Measurements from ENCODE around the gene DDB1.
A peak's percentile ranks its signal among the peaks of the same experiment; 100 is the strongest.

The DDB1 gene

DNA sequence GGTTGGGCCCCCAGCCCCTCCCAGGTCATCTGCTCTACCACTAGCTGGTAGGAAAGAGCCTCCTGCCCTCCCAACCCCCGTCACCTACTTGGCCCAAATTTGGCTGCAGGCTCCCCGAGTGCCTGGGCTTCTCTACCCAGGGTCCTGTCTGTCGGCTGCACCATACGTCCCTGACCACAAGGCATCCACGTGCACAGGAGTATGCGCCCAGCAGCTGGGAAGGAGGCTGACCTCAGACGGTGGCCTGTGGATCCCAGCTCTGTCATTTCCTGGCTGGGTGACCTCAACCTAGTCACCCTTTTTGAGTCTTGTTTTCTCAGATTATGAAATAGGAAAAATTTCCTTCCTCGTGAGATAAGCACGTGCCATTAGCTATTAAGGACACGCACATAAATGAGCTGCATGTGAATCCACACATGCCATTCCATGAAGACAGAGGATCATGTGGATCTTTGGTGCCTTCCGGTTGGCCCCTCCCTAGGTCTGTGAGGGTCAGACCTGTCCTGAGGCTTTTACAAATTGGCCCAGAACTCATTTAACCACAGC is 15.1 kb upstream of the DDB1 start:
- no peak overlapping the region for H3K27ac ChIP-seq (ENCODE audit: low read depth, low read length)
- H3K27me3 ChIP-seq (ENCODE audit: control insufficient read depth in 5 of 5, insufficient read depth in 4 of 5, low read length in 5 of 5) = no peaks in the 10 kb centered on the region
- no peak overlapping the region for H3K4me3 ChIP-seq (ENCODE audit: low read depth in 1 of 5, low read length in 5 of 5)
- H3K9ac ChIP-seq (ENCODE audit: low read length in 5 of 5) = no peak overlapping the region
- H3K9me3 ChIP-seq (ENCODE audit: control insufficient read depth in 5 of 5, low read length in 5 of 5) = no peaks in the 10 kb centered on the region
- peaks cover 0 to 12% (median 8%) of the 10 kb centered on the region in 5 donors for H3K4me1 ChIP-seq (ENCODE audit: control insufficient read depth in 5 of 5, insufficient read depth in 5 of 5, low read length in 5 of 5)
- H3K36me3 ChIP-seq (ENCODE audit: control insufficient read depth in 5 of 5, insufficient read depth in 5 of 5, low read length in 5 of 5) = peaks cover 0 to 89% (median 54%) of the 10 kb centered on the region in 5 donors

DNA sequence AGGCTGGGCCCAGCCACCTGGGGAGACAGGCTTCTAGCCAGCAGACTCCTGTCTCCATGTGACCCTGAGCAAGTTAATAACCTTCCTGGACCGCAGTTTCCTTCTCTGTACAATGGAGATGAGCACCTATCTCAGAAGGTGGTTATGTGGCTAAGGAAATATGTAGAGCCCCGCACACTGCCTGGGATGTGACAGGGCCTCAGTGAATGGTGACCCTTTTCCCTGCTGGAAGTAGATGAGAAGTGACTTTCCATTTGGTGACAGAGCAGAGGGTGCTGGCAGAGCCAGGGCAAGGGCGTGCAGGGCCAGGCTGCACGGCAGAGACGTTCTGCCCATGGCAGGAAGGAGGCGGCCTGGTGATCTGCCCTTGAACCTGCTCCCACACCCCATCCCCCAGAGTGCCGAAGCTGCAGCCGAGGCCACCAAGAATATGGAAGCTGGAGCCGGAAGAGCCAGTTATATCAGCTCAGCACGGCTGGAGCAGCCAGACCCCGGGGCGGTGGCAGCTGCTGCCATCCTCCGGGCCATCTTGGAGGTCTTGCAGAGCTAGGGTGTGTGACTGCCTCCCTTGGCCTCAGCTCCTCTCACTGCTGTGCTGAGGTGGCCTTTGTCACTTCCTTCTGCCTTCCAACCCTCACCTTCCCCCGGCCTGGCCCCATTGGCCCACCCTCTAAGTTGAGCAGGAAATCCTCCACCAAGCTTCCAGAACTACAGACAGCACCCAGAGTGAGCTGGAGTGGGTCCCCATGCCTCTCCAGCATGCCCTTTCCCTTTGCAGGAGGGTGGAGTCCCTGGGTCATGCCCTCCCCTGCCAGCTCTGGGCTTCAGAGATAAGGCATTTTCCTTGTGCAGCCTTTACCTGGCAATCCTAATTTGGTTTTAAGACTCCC is 13.3 kb upstream of the DDB1 start:
- Histone ChIP-seq H3K9me3 (ENCODE audit: control insufficient read depth in 5 of 5, low read length in 5 of 5) (no peaks in the 10 kb centered on the region), H3K4me3 (ENCODE audit: low read depth in 1 of 5, low read length in 5 of 5) (no peak overlapping the region), H3K4me1 (ENCODE audit: control insufficient read depth in 5 of 5, insufficient read depth in 5 of 5, low read length in 5 of 5) (peaks cover 0 to 8% (median 3%) of the 10 kb centered on the region in 5 donors), H3K27me3 (ENCODE audit: control insufficient read depth in 5 of 5, insufficient read depth in 4 of 5, low read length in 5 of 5) (no peaks in the 10 kb centered on the region), H3K9ac (ENCODE audit: low read length in 5 of 5) (no peak overlapping the region), H3K27ac (ENCODE audit: low read depth, low read length) (no peak overlapping the region), H3K36me3 (ENCODE audit: control insufficient read depth in 5 of 5, insufficient read depth in 5 of 5, low read length in 5 of 5) (peaks cover 0 to 88% (median 53%) of the 10 kb centered on the region in 5 donors)

DNA sequence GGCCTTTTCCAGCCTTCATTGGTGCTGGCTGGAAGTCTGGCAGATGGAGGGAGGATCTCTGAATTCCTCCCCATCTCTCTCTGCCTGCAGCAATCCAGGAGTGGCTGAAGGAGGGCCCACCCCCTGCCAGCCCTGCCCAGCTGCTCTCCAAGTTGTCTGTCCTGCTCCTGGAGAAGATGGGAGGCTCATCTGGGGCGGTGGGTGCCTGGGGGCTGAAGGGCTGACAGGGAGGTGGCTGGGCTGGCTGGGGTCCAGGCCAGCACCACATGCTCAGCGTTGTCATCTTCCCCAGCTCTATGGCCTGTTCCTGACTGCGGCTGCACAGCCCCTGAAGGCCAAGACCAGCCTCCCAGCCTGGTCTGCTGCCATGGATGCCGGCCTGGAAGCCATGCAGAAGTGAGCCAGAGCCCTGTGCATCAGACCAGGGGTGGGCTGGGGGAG is 12.3 kb upstream of the DDB1 start:
- Histone ChIP-seq H3K4me1 (ENCODE audit: control insufficient read depth in 5 of 5, insufficient read depth in 5 of 5, low read length in 5 of 5) (peaks cover 0 to 8% (median 3%) of the 10 kb centered on the region in 5 donors), H3K9ac (ENCODE audit: low read length in 5 of 5) (peak overlapping the region in 1 of 5 donors; percentile 10), H3K4me3 (ENCODE audit: low read depth in 1 of 5, low read length in 5 of 5) (no peak overlapping the region), H3K27ac (ENCODE audit: low read depth, low read length) (no peak overlapping the region), H3K27me3 (ENCODE audit: control insufficient read depth in 5 of 5, insufficient read depth in 4 of 5, low read length in 5 of 5) (no peaks in the 10 kb centered on the region), H3K9me3 (ENCODE audit: control insufficient read depth in 5 of 5, low read length in 5 of 5) (no peaks in the 10 kb centered on the region), H3K36me3 (ENCODE audit: control insufficient read depth in 5 of 5, insufficient read depth in 5 of 5, low read length in 5 of 5) (peaks cover 0 to 79% (median 44%) of the 10 kb centered on the region in 5 donors)

DNA sequence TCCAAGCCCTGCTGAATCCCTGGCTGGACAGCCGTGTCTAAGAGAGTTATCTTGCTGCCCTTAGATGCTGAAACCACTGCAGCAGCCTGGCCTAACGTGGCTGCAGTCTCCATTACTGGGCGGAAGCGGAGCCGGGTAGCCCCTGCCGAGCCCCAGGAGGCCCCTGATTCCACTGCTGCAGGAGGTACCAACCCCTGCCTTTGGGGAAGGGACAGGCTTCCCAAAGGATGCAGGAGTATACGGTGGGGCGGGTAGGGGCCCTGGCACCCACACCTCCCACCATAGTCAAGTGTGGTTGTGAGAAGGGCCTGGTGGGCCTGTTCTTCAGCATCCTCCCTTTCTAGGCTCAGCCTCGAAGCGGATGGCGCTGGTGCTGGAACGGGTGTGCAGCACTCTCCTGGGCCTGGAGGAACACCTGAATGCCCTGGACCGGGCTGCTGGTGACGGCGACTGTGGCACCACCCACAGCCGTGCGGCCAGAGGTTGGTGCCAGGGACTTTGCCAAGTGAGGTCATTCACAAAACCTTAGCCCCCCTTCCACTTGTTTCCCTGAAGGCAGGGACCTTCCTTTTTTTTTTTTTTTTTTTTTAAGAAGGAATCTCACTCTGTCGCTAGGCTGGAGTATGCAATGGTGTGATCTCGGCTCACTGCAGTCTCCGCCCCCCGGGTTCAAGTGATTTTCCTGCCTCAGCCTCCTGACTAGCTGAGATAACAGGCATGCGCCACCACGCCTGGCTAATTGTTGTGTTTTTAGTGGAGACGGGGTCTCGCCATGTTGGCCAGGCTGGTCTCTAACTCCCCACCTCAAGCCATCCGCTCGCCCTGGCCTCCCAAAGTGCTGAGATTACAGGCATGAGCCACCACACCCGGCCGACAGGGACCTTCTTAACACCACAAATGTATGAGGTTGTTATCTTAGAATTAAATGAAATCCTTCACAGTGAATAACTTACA is 11.2 kb upstream of the DDB1 start:
- peaks cover 0 to 74% (median 37%) of the 10 kb centered on the region in 5 donors for H3K36me3 ChIP-seq (ENCODE audit: control insufficient read depth in 5 of 5, insufficient read depth in 5 of 5, low read length in 5 of 5)
- H3K9ac ChIP-seq (ENCODE audit: low read length in 5 of 5) = no peak overlapping the region
- H3K27me3 ChIP-seq (ENCODE audit: control insufficient read depth in 5 of 5, insufficient read depth in 4 of 5, low read length in 5 of 5) = no peaks in the 10 kb centered on the region
- H3K27ac ChIP-seq (ENCODE audit: low read depth, low read length) = no peak overlapping the region
- peaks cover 0 to 9% (median 3%) of the 10 kb centered on the region in 5 donors for H3K4me1 ChIP-seq (ENCODE audit: control insufficient read depth in 5 of 5, insufficient read depth in 5 of 5, low read length in 5 of 5)
- H3K4me3 ChIP-seq (ENCODE audit: low read depth in 1 of 5, low read length in 5 of 5) = no peak overlapping the region
- no peaks in the 10 kb centered on the region for H3K9me3 ChIP-seq (ENCODE audit: control insufficient read depth in 5 of 5, low read length in 5 of 5)

DNA sequence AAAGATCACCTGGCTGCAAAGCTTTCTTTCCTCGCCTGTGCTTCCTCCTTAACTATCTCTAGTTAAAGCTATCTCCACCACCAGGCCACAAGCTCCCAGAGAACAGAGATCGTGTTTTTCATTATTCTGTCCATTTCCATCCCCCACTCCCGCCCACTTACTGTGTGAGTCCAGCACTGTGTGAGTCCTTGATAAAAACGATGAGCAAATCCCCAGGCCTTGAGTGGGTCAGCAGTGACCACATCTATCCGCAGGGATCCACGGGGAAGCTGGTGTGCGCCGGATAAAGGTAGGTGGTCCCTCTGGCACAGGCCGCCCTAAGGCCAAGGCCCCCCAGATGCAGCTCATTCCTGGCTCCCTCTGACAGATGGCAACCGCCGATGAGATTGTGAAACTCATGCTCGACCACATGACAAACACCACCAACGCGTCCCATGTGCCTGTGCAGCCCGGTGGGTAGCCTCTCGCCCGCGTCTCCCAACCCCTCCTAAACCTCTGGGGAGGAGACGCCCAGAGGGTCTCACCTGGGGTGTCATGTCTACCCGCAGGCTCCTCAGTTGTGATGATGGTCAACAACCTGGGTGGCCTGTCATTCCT is 9.4 kb upstream of the DDB1 start:
- Histone ChIP-seq H3K9me3 (ENCODE audit: control insufficient read depth in 5 of 5, low read length in 5 of 5) (no peaks in the 10 kb centered on the region), H3K27me3 (ENCODE audit: control insufficient read depth in 5 of 5, insufficient read depth in 4 of 5, low read length in 5 of 5) (no peaks in the 10 kb centered on the region), H3K36me3 (ENCODE audit: control insufficient read depth in 5 of 5, insufficient read depth in 5 of 5, low read length in 5 of 5) (peaks cover 0 to 68% (median 26%) of the 10 kb centered on the region in 5 donors), H3K27ac (ENCODE audit: low read depth, low read length) (no peak overlapping the region), H3K9ac (ENCODE audit: low read length in 5 of 5) (no peak overlapping the region), H3K4me3 (ENCODE audit: low read depth in 1 of 5, low read length in 5 of 5) (no peak overlapping the region), H3K4me1 (ENCODE audit: control insufficient read depth in 5 of 5, insufficient read depth in 5 of 5, low read length in 5 of 5) (peaks cover 0 to 9% (median 7%) of the 10 kb centered on the region in 5 donors)

DNA sequence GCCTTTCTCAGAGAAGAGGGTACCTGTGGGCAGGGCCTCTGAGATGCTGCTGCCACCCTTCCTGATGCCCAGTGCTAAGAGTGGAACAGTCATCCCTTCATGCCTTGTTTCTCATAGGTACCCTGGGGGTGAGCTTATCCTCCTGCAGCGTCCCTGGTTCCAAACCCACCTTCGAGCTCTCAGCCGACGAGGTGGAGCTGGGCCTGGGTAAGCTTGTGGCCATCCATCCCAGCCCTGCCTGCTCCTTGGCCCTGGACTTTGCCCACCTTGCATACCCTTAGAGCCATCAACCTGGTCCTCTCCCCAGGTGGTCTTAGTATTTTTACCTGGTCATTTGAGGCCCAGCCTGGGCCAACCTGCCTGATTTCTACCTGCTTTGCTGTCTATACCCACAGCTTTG is 8.8 kb upstream of the DDB1 start:
- Histone ChIP-seq H3K9me3 (ENCODE audit: control insufficient read depth in 5 of 5, low read length in 5 of 5) (no peaks in the 10 kb centered on the region), H3K4me1 (ENCODE audit: control insufficient read depth in 5 of 5, insufficient read depth in 5 of 5, low read length in 5 of 5) (peaks cover 0 to 10% (median 7%) of the 10 kb centered on the region in 5 donors), H3K4me3 (ENCODE audit: low read depth in 1 of 5, low read length in 5 of 5) (no peak overlapping the region), H3K27me3 (ENCODE audit: control insufficient read depth in 5 of 5, insufficient read depth in 4 of 5, low read length in 5 of 5) (no peaks in the 10 kb centered on the region), H3K9ac (ENCODE audit: low read length in 5 of 5) (no peak overlapping the region), H3K27ac (ENCODE audit: low read depth, low read length) (no peak overlapping the region), H3K36me3 (ENCODE audit: control insufficient read depth in 5 of 5, insufficient read depth in 5 of 5, low read length in 5 of 5) (peaks cover 0 to 63% (median 26%) of the 10 kb centered on the region in 5 donors)

DNA sequence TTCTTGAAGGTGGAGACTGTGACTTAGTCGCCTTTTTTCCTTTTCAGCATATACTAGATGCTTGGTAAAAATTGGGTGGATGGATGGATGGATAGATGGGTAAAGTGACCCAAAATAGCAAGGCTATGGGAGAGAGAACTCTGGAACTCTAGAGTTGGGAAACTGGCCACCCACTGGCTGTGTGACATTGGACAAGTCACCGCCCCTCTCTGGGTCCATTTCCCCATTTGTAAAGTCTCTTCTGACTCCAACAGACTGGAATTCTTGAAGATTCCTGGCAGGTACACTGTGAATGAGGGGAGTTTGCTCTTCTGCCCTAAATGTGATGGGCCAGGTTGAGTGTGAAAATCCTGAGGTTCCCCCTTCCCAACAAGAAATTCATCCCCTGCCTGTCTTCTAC is 8.1 kb upstream of the DDB1 start:
- Histone ChIP-seq H3K27me3 (ENCODE audit: control insufficient read depth in 5 of 5, insufficient read depth in 4 of 5, low read length in 5 of 5) (no peaks in the 10 kb centered on the region), H3K36me3 (ENCODE audit: control insufficient read depth in 5 of 5, insufficient read depth in 5 of 5, low read length in 5 of 5) (peaks cover 0 to 56% (median 24%) of the 10 kb centered on the region in 5 donors), H3K4me1 (ENCODE audit: control insufficient read depth in 5 of 5, insufficient read depth in 5 of 5, low read length in 5 of 5) (peaks cover 4 to 17% (median 11%) of the 10 kb centered on the region in 5 donors), H3K9ac (ENCODE audit: low read length in 5 of 5) (no peak overlapping the region), H3K27ac (ENCODE audit: low read depth, low read length) (no peak overlapping the region), H3K4me3 (ENCODE audit: low read depth in 1 of 5, low read length in 5 of 5) (no peak overlapping the region), H3K9me3 (ENCODE audit: control insufficient read depth in 5 of 5, low read length in 5 of 5) (no peaks in the 10 kb centered on the region)

DNA sequence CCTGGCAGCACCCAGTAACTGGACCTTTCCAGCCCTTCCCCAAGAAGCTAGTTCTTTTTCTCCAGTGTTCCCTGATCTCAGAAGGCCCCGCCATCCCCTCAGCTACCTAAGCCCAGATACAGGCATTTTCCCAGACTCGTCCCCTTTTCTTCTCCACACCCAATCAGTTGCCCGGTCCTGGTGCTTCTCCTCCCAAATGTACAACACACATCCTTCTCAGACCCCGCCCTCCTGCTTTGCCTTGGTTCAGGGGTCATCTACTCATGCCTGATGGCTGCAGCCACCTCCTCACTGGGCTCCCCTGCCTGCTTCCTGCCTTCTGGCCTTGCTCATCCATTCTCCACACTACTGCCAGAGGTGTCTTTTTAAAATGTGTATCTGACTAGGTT is 6.6 kb upstream of the DDB1 start:
- no peak overlapping the region for H3K9ac ChIP-seq (ENCODE audit: low read length in 5 of 5)
- H3K4me3 ChIP-seq (ENCODE audit: low read depth in 1 of 5, low read length in 5 of 5) = no peak overlapping the region
- H3K4me1 ChIP-seq (ENCODE audit: control insufficient read depth in 5 of 5, insufficient read depth in 5 of 5, low read length in 5 of 5) = peaks cover 4 to 23% (median 17%) of the 10 kb centered on the region in 5 donors
- peaks cover 0 to 43% (median 15%) of the 10 kb centered on the region in 5 donors for H3K36me3 ChIP-seq (ENCODE audit: control insufficient read depth in 5 of 5, insufficient read depth in 5 of 5, low read length in 5 of 5)
- no peaks in the 10 kb centered on the region for H3K9me3 ChIP-seq (ENCODE audit: control insufficient read depth in 5 of 5, low read length in 5 of 5)
- no peak overlapping the region for H3K27ac ChIP-seq (ENCODE audit: low read depth, low read length)
- H3K27me3 ChIP-seq (ENCODE audit: control insufficient read depth in 5 of 5, insufficient read depth in 4 of 5, low read length in 5 of 5) = no peaks in the 10 kb centered on the region

DNA sequence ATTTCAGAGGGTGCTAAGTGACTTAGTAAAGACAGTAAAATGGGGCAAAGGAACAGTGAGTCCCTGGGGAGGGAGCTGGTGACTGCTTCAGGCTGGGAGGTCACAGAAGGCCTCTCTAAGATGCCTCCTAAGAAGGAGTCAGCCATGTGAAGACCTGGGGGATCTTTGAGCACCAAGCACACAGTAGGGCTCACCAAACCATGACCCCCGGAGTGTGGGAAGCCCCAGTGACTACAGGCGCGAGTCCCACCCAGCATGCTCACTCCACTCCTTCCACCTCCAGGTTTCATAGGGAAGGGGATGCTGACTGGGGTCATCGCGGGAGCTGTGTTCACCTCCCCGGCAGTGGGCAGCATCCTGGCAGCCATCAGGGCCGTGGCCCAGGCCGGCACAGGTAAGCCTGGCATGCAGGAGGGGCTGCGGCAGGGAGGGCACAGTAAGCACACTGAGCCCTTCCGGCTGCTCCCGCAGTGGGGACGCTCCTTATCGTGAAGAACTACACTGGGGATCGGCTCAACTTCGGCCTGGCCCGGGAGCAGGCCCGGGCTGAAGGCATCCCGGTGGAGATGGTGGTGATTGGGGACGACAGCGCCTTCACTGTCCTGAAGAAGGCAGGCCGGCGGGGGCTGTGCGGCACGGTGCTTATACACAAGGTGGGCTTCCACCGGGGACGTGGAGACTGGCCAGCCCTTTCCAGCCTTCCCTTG is 6.0 kb upstream of the DDB1 start:
- no peak overlapping the region for H3K9ac ChIP-seq (ENCODE audit: low read length in 5 of 5)
- no peaks in the 10 kb centered on the region for H3K27me3 ChIP-seq (ENCODE audit: control insufficient read depth in 5 of 5, insufficient read depth in 4 of 5, low read length in 5 of 5)
- H3K4me1 ChIP-seq (ENCODE audit: control insufficient read depth in 5 of 5, insufficient read depth in 5 of 5, low read length in 5 of 5) = peaks cover 4 to 23% (median 18%) of the 10 kb centered on the region in 5 donors
- no peak overlapping the region for H3K4me3 ChIP-seq (ENCODE audit: low read depth in 1 of 5, low read length in 5 of 5)
- H3K9me3 ChIP-seq (ENCODE audit: control insufficient read depth in 5 of 5, low read length in 5 of 5) = no peaks in the 10 kb centered on the region
- H3K27ac ChIP-seq (ENCODE audit: low read depth, low read length) = no peak overlapping the region
- peaks cover 0 to 41% (median 15%) of the 10 kb centered on the region in 5 donors for H3K36me3 ChIP-seq (ENCODE audit: control insufficient read depth in 5 of 5, insufficient read depth in 5 of 5, low read length in 5 of 5)

All from subcutaneous abdominal adipose tissue (tissue), 5 donors.